M059J (cell line): ENCODE data around the gene MAIP1. TPM values are rescaled to one million over a fixed set of nuclear protein-coding genes. Genes with fewer than 3 reads are reported as not detected.
A peak's percentile ranks its signal among the peaks of the same experiment; 100 is the strongest.

ENCODE experiments used
- DNase-seq: peaks from one replicate; pipeline ENCODE4 v3.0.0-alpha.2; 2012; ENCODE audit warnings: low read depth
- total RNA-seq: library from RNA; depleted of rRNA; stranded (reverse); fragments of >200 nt; shearing (Covaris generic); gene quantifications from 2 replicates; pipeline ENCODE4 v1.2.3, GENCODE V29; 2014; rRNA removed

Gene MAIP1
- total RNA-seq, 1 experiment from 2014 or later = 27.4 TPM

DNA sequence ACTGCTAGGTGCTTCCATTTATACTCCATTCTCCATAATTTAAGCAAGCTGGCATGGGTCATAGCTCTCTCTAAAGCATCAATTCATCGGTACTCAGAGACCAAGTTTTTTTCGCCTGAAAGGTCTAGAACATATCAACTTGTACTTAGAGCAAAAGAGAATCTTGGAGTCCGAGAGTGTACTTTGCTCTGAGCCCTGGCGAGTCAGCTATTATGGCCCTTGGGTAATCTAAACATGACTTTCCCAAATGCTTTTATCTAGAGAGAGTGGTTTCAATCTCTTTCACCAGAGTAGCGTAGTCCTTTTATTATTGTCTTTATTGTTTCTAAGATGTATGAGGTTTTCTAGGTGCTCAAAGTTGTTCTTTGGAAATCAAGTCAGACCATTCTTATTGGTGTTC, 34.4 kb downstream of the MAIP1 start:
- DNase-seq = no peak

DNA sequence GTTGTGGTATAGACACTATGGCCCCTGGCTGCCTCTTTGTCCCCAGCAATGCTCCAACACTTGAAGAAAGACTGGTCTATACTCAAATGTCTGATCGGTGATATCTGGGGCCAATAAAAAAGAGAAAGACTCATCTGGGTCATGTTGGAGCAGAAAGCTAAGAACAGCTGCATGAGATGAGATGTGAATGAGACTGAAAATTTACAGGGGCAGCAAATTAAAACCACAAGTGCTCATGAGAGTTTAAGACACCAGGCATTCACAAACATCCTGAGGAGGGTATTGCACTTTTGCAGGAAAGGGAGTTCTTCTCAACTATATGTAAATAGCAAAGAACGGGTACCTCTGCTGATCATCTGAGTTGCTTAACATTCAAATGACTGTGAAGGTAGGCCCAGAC, 36.3 kb downstream of the MAIP1 start:
- no peak for DNase-seq

DNA sequence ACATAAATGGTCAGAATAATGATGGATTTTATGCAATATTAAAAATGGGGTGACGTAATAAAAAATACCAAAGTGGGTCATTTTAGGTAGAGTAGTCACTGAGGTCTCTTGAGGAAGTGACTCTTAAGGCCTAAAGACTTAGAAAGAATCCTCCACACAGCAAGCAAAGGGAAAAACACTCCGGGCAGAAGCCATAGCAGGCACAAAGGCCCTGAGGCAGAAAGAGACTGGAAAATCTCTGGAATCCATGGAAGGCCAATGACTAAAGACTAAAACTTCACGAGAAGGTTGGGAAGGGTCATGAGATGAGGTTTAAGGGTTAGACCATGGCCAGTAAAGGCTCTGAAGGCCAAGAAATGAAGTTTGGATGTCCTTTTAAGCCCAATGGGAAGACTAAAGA, 36.9 kb downstream of the MAIP1 start:
- no peak for DNase-seq

DNA sequence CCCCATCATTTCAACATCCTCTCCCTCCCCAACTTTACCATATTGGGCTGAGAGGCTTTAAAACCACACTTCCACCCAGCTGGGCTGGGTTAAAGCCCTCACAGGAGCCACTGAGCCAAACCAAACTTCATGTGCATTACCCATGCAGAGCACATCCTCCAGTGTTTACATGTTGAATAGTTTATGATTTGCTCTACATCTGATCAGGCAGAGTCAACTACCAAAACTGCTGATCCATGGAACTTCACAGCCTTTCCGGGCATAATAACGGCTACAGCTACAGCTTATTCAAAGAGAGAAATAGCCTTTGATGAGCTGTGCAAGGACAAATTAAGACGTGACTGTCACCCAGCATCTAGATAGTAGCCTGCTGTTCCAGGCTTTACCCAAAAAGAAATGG, 39.0 kb downstream of the MAIP1 start:
- no peak for DNase-seq

DNA sequence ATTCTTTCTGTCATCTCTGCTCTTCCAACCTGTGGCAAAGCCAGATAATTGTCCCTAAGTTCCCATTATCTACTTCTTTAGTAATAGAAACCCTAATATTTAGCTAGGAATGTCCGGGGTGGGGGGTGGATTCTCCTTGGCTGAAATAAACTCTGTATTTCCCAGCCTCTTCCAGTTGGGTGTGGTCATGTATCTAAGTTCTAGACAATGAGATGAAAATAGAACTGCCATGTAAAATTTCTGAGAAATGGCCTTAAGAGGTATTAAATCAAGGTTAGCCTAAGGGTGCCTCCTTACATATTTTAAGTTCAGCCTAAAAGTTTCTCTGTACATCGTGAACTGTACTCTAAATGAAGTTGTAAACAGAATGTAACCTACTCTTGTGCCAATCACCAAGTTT, 39.5 kb downstream of the MAIP1 start:
- DNase-seq = no peak

DNA sequence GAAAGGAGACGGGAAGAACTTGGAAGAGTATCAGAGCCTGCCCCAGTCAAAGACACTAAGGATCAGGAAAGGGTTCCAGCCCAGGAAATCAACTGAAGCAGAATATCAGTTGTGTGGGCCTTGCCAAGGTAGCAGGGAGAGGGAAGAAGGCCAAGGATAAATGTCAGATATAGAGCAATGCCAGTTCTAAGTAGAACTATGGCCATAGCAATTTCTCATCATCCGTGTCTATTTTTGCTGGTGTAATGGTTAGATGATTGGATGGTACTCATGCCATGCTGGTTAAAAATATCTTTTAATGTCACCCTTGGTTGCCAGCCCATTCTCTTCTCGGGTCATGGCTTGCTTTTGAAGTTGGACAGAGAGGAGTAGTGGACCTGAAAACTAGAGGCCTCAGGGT, 41.9 kb downstream of the MAIP1 start:
- DNase-seq = no peak

DNA sequence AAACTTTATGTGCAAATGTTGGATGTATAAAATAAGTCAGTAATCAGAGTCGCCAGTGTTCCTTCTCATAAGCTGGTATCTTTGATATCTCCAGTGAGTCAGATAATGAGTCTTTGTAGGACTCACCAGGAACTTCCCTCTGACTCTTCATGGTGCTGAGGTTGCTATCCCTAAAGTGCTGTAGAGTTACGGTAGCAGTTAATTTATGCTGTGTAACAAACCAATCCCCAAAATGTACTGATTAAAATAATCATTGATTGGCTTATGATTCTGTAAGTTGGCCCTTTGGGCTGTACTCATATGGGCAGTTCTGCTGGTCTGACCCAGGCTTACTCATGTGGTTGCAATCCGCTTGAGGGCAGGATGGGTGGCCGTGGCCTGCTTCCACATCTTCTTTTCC, 43.8 kb downstream of the MAIP1 start:
- DNase-seq = no peak

DNA sequence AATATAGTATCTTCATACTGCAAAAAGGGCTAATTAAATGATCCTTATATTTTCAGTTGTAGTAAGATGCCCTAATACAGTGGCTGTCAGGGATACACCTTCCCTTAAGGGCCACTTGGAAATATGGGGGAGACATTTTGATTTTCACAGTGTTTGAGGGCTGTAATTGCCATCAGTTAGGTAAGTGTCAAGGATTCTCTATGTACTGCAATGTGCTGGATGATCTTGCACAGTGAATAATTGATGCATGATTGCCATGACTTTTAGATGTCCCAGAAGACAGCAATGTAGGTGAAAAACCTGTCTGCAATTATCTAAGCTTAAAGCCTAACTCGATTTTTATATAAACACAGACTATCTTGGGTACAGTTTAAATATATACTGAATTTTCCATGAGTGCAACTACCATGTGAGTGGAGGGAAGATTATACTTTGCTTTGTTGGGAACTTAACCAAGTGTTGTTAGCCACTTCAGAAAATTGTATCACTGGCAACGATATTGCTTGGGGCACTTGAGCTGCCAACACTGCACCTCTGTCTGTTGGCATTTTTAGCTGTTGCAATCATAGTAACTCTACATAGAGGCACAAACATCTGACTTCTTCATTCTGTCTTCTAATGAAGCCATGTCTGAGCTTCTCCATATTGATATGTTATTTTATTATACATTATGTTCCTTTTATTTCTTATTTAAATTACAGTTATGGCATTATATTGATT, 45.2 kb downstream of the MAIP1 start:
- no peak for DNase-seq

DNA sequence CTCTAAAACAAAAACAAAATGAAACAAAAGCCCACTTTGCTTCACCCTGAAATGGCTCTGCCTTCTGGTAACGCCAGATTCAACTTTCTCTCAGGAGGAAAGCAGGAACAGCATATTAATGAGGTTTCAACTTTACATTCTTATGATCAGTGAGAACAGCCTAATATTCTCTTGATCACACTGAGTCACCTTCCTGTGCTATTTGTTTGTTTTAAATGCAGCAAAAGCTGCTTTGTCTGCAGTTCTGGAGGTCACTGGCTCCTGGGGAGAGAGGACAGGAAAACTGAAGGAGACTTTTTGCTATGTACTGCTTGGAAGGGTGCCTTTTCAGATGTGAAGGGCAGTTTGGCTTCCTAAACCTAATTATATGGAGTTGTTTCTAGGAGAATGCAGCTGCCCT, 48.1 kb downstream of the MAIP1 start:
- DNase-seq = peak; percentile 37

DNA sequence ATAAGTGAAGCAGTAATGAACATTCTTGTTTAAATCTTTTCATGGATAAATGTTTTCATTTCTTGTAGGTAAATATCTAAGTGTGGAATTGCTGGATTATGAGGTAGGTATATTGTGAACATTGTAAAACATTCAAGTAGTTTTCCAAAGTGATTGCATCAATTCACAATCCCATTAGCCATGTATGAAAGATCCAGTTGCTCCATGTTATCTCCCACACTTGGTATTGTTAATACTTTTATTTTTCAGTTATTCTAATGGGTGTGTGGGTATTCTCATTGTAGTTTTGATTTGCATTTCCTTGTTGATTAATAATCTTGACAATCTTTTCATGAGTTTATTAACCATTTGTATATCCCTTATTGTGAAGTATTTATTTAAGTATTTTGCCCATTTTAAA, 50.3 kb downstream of the MAIP1 start:
- DNase-seq = no peak

DNA sequence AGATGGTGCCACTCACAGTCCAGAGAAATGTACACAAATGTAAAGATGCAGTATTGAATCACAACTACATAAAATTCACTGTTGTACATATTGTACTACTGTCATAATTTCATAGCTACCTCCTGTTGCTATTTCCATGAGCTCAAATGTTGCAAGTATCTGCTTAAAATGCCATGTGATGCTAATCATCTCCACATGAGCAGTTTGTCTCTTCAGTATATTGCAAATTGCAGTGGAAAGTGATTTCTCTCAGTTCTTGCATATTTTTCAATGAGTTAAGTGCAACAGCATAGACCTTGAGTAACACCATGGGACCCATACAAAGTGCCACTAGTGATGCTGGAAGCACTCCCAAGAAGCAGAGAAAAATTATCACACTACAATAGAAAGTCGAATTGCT, 51.9 kb downstream of the MAIP1 start:
- no peak for DNase-seq

DNA sequence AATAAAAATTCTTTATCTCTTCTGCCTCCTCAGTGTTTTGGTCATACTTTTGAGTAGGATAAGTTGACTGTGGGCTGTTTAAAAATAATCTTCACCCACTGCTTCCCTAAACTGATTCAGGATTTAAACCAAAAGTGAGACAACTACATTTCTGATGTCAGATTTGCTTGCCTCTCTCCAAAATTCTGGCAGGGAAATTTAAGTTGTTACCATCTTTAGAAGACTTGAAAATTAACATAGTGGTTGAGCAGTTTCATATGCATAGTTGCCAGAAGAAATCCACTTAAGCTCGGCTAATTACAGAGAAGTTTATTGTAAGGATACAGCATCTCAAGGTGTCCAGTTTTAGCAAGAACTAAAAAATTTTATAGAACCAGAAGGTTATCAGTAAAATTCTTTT, 57.0 kb downstream of the MAIP1 start:
- no peak for DNase-seq

Other genes starting within 250 kb of the MAIP1 start
- 0.25 and 0.99 TPM in 2 replicates for gene FTCDNL1, start 104.4 kb upstream of the MAIP1 start, total RNA-seq
- 10.0 and 13.5 TPM in 2 replicates for gene C2orf69, start 44.3 kb upstream of the MAIP1 start, total RNA-seq
- 4.7 and 6.4 TPM in 2 replicates for gene TYW5, start 91 bp upstream of the MAIP1 start, total RNA-seq